K562 (cell line): ENCODE results near the gene IMPG2.

Experiments used
- ETV1 ChIP-seq: fragments of 450-650 bp; conservative IDR thresholded peaks from 2 replicates; pipeline ENCODE4 v1.6.1; 2016; ENCODE audit warnings: missing genetic modification characterization, control low read depth, low read depth, missing compliant biosample characterization
- ETV6 ChIP-seq, 3 experiments: fragments of 150-350 bp in 1 of 3; sonication (generic) in 1 of 3; formaldehyde crosslinking in 1 of 3; IDR thresholded peaks; 2 replicates each; pipeline versions ENCODE4 v1.6.1 to v1.8.0; 2014 to 2022; ENCODE audit warnings: borderline replicate concordance in 2 of 3, low read depth in 2 of 3, antibody characterized with exemption in 1 of 3, low read length in 1 of 3, mild to moderate bottlenecking in 1 of 3, missing genetic modification reagents in 1 of 3
- FOXA3 ChIP-seq, 2 experiments: fragments of 450-650 bp in 1 of 2; sonication (generic) in 1 of 2; formaldehyde crosslinking; IDR thresholded peaks in 1 of 2; conservative IDR thresholded peaks in 1 of 2; 2 replicates each; pipeline versions ENCODE4 v1.4.0 to v1.8.0; 2020 to 2022; ENCODE audit warnings: mild to moderate bottlenecking in 2 of 2, missing genetic modification reagents in 1 of 2
- POLR2A ChIP-seq: fragments of 450-650 bp; conservative IDR thresholded peaks from 2 replicates; pipeline ENCODE4 v1.6.1; 2016
- ZNF740 ChIP-seq, 3 experiments: fragments of 200-800 bp in 1 of 3; sonication (Bioruptor generic) in 1 of 3; sonication (generic) in 1 of 3; formaldehyde crosslinking in 1 of 3; IDR thresholded peaks; 2 replicates each; pipeline versions ENCODE4 v1.6.1 to v1.8.0; 2016 to 2022; ENCODE audit warnings: mild to moderate bottlenecking in 2 of 3, missing compliant biosample characterization in 2 of 3, missing genetic modification characterization in 2 of 3, missing genetic modification reagents in 1 of 3
- TF ChIP-seq, protein P1 (sequence below), 3 experiments: IDR thresholded peaks in 2 of 3; conservative IDR thresholded peaks in 1 of 3; 2 replicates each; pipeline ENCODE4 v1.5.1; 2011 to 2012; ENCODE audit warnings: low read length in 3 of 3, mild to moderate bottlenecking in 3 of 3, control low read depth in 2 of 3, improper control_type of control experiment in 1 of 3, inconsistent platforms in 1 of 3, low read depth in 1 of 3, mixed read lengths in 1 of 3, moderate library complexity in 1 of 3; ENCODE audit not compliant: insufficient read depth in 2 of 3

GRCh38 chr3:101194392-101194791 is 126.0 kb downstream of the IMPG2 start:
- no peak for TF ChIP-seq FOXA3 (CRISPR knock-in tag; conservative IDR thresholded peaks at IDR 0.05 in 1 of 2, IDR thresholded peaks at IDR 0.05 in 1 of 2)
- no peak for TF ChIP-seq ZNF740 (CRISPR knock-in tag; IDR thresholded peaks at IDR 0.05)
- no peak for TF ChIP-seq ZNF740 (tag; IDR thresholded peaks at IDR 0.05)
- no peak for TF ChIP-seq ETV6 (IDR thresholded peaks at IDR 0.05; ENCODE audit: borderline replicate concordance in 1 of 2, low read depth in 2 of 2, low read length in 1 of 2)
- TF ChIP-seq ETV6 (CRISPR knock-in tag; IDR thresholded peaks at IDR 0.05; ENCODE audit: borderline replicate concordance) = no peak
- TF ChIP-seq, protein P1, sequence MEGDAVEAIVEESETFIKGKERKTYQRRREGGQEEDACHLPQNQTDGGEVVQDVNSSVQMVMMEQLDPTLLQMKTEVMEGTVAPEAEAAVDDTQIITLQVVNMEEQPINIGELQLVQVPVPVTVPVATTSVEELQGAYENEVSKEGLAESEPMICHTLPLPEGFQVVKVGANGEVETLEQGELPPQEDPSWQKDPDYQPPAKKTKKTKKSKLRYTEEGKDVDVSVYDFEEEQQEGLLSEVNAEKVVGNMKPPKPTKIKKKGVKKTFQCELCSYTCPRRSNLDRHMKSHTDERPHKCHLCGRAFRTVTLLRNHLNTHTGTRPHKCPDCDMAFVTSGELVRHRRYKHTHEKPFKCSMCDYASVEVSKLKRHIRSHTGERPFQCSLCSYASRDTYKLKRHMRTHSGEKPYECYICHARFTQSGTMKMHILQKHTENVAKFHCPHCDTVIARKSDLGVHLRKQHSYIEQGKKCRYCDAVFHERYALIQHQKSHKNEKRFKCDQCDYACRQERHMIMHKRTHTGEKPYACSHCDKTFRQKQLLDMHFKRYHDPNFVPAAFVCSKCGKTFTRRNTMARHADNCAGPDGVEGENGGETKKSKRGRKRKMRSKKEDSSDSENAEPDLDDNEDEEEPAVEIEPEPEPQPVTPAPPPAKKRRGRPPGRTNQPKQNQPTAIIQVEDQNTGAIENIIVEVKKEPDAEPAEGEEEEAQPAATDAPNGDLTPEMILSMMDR (IDR thresholded peaks at IDR 0.05 in 2 of 3, conservative IDR thresholded peaks at IDR 0.05 in 1 of 3; ENCODE audit: insufficient read depth in 2 of 3, low read depth in 1 of 3, low read length in 3 of 3) = no peak
- TF ChIP-seq POLR2A = no peak
- TF ChIP-seq ETV1 (tag) = no peak
